HepG2 (cell line): Measurements from ENCODE around the gene PBX2. TPM values are rescaled to one million over a fixed set of nuclear protein-coding genes. Genes with fewer than 3 reads are reported as not detected.

Source experiments
- AHR ChIP-seq: IDR thresholded peaks from 2 replicates; pipeline ENCODE4 v1.6.1; 2018; ENCODE audit warnings: missing genetic modification reagents, missing compliant biosample characterization
- CHD2 ChIP-seq: IDR thresholded peaks from 2 replicates; pipeline ENCODE4 v1.6.1; 2011; ENCODE audit warnings: low read depth, low read length, improper control_type of control experiment
- GATA4 ChIP-seq: sonication (generic); IDR thresholded peaks from 2 replicates; pipeline ENCODE4 v1.6.1; 2016; ENCODE audit warnings: antibody characterized with exemption, low read depth, borderline replicate concordance
- HINFP ChIP-seq: sonication (generic); formaldehyde crosslinking; IDR thresholded peaks from 2 replicates; pipeline ENCODE4 v1.4.0; 2020; ENCODE audit warnings: low read depth, mild to moderate bottlenecking, missing genetic modification reagents
- MIXL1 ChIP-seq: IDR thresholded peaks from 2 replicates; pipeline ENCODE4 v1.6.1; 2016
- MNT ChIP-seq: fragments of 450-650 bp; IDR thresholded peaks from 2 replicates; pipeline ENCODE4 v1.6.1; 2016
- NR2F6 ChIP-seq, 2 experiments: IDR thresholded peaks; 2 replicates each; pipeline ENCODE4 v1.6.1; 2016; ENCODE audit warnings: antibody characterized with exemption in 1 of 2, mild to moderate bottlenecking in 1 of 2
- RAD21 ChIP-seq: fragments of 450-650 bp; formaldehyde crosslinking; IDR thresholded peaks from 2 replicates; pipeline ENCODE4 v1.5.0; 2020; ENCODE audit warnings: mild to moderate bottlenecking
- SAP130 ChIP-seq: IDR thresholded peaks from 2 replicates; pipeline ENCODE4 v1.6.1; 2016; ENCODE audit warnings: low read depth
- SIN3A ChIP-seq: IDR thresholded peaks from 2 replicates; pipeline ENCODE4 v1.6.1; 2011; ENCODE audit warnings: low read depth, mild to moderate bottlenecking, control low read depth, low read length, borderline replicate concordance
- SMAD9 ChIP-seq: sonication (generic); formaldehyde crosslinking; IDR thresholded peaks from 2 replicates; pipeline ENCODE4 v1.5.1; 2020; ENCODE audit warnings: mild to moderate bottlenecking, missing genetic modification reagents
- SP4 ChIP-seq: sonication (generic); formaldehyde crosslinking; IDR thresholded peaks from 2 replicates; pipeline ENCODE4 v1.8.1; 2023; ENCODE audit warnings: mild to moderate bottlenecking, missing genetic modification reagents
- SRSF1 ChIP-seq: fragments of 200-400 bp; formaldehyde crosslinking; optimal IDR thresholded peaks from 2 replicates; pipeline ENCODE3; 2017; ENCODE audit warnings: mild to moderate bottlenecking, low read depth, low read length, moderate library complexity
- ZNF678 ChIP-seq: sonication (generic); formaldehyde crosslinking; IDR thresholded peaks from 2 replicates; pipeline ENCODE4 v1.4.0; 2020; ENCODE audit warnings: mild to moderate bottlenecking, missing genetic modification reagents
- ZNF790 ChIP-seq: sonication (generic); formaldehyde crosslinking; IDR thresholded peaks from 2 replicates; pipeline ENCODE4 v1.8.0; 2022; ENCODE audit warnings: missing genetic modification reagents, mild to moderate bottlenecking, borderline replicate concordance
- ZSCAN25 ChIP-seq: sonication (generic); formaldehyde crosslinking; IDR thresholded peaks from 2 replicates; pipeline ENCODE4 v1.8.0; 2022; ENCODE audit warnings: mild to moderate bottlenecking, missing genetic modification reagents
- ZSCAN31 ChIP-seq: sonication (generic); formaldehyde crosslinking; IDR thresholded peaks from 2 replicates; pipeline ENCODE4 v1.5.0; 2020; ENCODE audit warnings: low read depth, mild to moderate bottlenecking, missing genetic modification reagents
- polyA plus RNA-seq, 8 experiments: library from polyadenylated mRNA; depleted of rRNA in 3 of 8; stranded (reverse) in 7 of 8; unstranded in 1 of 8; fragments of >200 nt; fragmentation: Illumina TruSeq in 4 of 8; extraction: Trizol in 4 of 8; gene quantifications; 2 replicates each; pipeline versions ENCODE4 v1.2.1 to v1.2.3, GENCODE V29; 2011 to 2016; ENCODE audit warnings: low read depth in 4 of 8, missing spikeins in 1 of 8, mixed read lengths in 1 of 8; ENCODE audit not compliant: insufficient read depth in 1 of 8
- total RNA-seq, 5 experiments: library from RNA; depleted of rRNA; stranded (reverse); fragments of >200 nt; fragmentation: Illumina TruSeq; extraction: Trizol; gene quantifications; 2 replicates each; pipeline ENCODE4 v1.2.3, GENCODE V29; 2016; ENCODE audit warnings: low read depth in 1 of 5
- TF ChIP-seq, protein P1 (sequence below): sonication (generic); formaldehyde crosslinking; IDR thresholded peaks from 2 replicates; pipeline ENCODE4 v1.5.1; 2020; ENCODE audit warnings: mild to moderate bottlenecking, moderate library complexity, missing genetic modification reagents
- TF ChIP-seq, protein P2 (sequence below): sonication (generic); formaldehyde crosslinking; IDR thresholded peaks from 2 replicates; pipeline ENCODE4 v1.4.0; 2020; ENCODE audit warnings: mild to moderate bottlenecking, missing genetic modification reagents

The PBX2 gene
- total and polyA plus RNA-seq, 2 of the 13 experiments (the other 11 are each of a cell fraction or from before 2014, with no cell fraction given): 42.3 to 77.8 TPM

DNA sequence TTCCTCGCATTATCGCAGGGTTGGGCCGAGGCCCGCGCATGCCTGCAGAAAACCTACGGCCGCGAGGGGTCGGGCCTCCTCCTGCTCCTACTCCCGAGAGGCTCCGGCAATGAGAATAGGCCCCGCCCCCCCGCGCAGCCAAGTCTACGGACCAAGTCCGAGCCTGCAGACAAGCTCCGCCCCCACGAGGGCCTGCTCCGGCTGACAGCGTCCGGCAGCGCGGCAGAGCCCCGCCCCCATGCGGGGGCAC, 5.6 kb upstream of the PBX2 start (continued):
- TF ChIP-seq HINFP (peak; percentile 99), SAP130 (CRISPR knock-in tag) (peak; percentile 94), SRSF1 (peak; percentile 16), SP4 (peak; percentile 96; the same call in 1 of the 2 replicates), MIXL1 (0 out of 2 replicates have a peak, but pooled peaks have one; percentile 65), GATA4 (peak; percentile 2; the same call in 1 of the 2 replicates), SIN3A (peak; percentile 80; the same call in 1 of the 2 replicates), MNT (peak; percentile 88), ZSCAN31 (CRISPR knock-in tag) (no peak), ZNF678 (no peak), NR2F6 (IDR thresholded peaks at IDR 0.05) (no peak; the same call in 1 of the 2 replicates), NR2F6 (CRISPR knock-in tag; IDR thresholded peaks at IDR 0.05) (peak; percentile 8; the same call in 1 of the 2 replicates), CHD2 (0 out of 2 replicates have a peak, but pooled peaks have one; percentile 76), AHR (no peak), ZNF790 (CRISPR knock-in tag) (0 out of 2 replicates have a peak, but pooled peaks have one; percentile 8), ZSCAN25 (CRISPR knock-in tag) (0 out of 2 replicates have a peak, but pooled peaks have one; percentile 76), RAD21 (CRISPR knock-in tag) (peak; percentile 29; the same call in 1 of the 2 replicates), SMAD9 (0 out of 2 replicates have a peak, but pooled peaks have one; percentile 31)
- TF ChIP-seq, protein P1, sequence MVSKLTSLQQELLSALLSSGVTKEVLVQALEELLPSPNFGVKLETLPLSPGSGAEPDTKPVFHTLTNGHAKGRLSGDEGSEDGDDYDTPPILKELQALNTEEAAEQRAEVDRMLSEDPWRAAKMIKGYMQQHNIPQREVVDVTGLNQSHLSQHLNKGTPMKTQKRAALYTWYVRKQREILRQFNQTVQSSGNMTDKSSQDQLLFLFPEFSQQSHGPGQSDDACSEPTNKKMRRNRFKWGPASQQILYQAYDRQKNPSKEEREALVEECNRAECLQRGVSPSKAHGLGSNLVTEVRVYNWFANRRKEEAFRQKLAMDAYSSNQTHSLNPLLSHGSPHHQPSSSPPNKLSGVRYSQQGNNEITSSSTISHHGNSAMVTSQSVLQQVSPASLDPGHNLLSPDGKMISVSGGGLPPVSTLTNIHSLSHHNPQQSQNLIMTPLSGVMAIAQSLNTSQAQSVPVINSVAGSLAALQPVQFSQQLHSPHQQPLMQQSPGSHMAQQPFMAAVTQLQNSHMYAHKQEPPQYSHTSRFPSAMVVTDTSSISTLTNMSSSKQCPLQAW: peak; percentile 80; the same call in 1 of the 2 replicates
- TF ChIP-seq, protein P2, sequence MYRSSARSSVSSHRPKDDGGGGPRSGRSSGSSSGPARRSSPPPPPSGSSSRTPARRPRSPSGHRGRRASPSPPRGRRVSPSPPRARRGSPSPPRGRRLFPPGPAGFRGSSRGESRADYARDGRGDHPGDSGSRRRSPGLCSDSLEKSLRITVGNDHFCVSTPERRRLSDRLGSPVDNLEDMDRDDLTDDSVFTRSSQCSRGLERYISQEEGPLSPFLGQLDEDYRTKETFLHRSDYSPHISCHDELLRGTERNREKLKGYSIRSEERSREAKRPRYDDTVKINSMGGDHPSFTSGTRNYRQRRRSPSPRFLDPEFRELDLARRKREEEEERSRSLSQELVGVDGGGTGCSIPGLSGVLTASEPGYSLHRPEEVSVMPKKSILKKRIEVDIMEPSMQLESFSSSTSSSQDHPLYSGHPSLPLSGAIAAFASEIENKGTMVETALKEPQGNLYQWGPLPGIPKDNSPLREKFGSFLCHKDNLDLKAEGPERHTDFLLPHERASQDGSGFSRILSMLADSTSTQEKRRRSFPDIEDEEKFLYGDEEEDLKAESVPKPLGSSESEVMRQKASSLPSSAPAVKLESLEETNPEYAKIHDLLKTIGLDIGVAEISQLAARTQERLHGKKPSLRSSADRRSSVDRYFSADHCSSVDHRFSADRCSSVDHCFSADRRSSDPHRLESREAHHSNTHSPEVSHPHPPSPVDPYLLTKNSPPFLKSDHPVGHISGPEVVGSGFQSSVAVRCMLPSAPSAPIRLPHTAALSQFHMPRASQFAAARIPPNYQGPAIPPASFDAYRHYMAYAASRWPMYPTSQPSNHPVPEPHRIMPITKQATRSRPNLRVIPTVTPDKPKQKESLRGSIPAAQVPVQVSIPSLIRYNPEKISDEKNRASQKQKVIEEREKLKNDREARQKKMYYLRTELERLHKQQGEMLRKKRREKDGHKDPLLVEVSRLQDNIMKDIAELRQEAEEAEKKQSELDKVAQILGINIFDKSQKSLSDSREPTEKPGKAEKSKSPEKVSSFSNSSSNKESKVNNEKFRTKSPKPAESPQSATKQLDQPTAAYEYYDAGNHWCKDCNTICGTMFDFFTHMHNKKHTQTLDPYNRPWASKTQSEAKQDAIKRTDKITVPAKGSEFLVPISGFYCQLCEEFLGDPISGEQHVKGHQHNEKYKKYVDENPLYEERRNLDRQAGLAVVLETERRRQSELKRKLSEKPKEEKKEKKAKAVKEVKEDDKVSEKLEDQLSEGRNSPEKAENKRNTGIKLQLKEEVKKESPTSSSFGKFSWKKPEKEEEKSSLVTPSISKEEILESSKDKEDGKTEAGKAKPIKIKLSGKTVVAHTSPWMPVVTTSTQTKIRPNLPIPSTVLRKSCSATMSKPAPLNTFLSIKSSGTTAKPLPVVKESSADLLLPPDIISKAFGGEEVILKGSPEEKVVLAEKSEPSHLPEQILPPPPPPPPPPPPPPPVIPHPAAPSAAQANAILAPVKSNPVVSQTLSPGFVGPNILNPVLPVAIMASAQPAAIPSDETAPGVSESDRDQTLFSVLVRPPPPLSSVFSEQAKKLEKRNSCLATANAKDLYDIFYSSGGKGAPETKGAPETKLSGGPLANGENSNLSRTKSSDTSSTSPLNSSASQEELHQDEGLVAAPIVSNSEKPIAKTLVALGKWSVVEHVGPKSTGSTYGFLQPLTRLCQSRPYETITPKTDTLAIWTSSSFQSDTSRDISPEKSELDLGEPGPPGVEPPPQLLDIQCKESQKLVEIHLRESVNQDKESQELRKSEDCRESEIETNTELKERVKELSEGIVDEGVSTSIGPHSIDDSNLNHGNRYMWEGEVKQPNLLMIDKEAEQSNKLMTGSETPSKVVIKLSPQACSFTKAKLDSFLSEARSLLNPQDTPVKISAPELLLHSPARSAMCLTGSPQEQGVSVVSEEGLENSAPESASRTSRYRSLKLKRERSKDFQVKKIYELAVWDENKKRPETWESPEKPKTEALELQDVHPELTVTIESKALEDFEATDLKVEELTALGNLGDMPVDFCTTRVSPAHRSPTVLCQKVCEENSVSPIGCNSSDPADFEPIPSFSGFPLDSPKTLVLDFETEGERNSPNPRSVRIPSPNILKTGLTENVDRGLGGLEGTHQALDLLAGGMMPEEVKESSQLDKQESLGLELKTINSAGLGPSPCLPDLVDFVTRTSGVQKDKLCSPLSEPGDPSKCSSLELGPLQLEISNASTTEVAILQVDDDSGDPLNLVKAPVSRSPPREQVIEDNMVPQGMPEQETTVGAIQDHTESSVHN (CRISPR knock-in tag): no peak
